ENCODE measurements around the gene HSD11B2.

HSD11B2 gene

GRCh38 chr16:67426950-67427349 is 4.0 kb upstream of the HSD11B2 start:
- Histone ChIP-seq H3K4me2 (ENCODE audit: low read length) (no peak overlapping the region), H3K9me3 (ENCODE audit: low read length) (no peaks in the 10 kb centered on the region), H3K9me2 (ENCODE audit: low read depth, low read length) (no peaks in the 10 kb centered on the region), H4K20me1 (ENCODE audit: insufficient read depth, low read length) (no peaks in the 10 kb centered on the region), H2AFZ (ENCODE audit: low read length) (no peak overlapping the region), H3K27ac (ENCODE audit: low read depth, low read length, poor library complexity, severe bottlenecking) (no peak overlapping the region), H3K36me3 (ENCODE audit: insufficient read depth, low read length) (no peaks in the 10 kb centered on the region), H3K27me3 (ENCODE audit: insufficient read depth, low read length) (peaks cover 20% of the 10 kb centered on the region; the same call in 1 of the 2 replicates), H3K9ac (ENCODE audit: low read length) (no peak overlapping the region), H3K79me2 (ENCODE audit: insufficient read depth, low read length) (no peaks in the 10 kb centered on the region), H3F3A (ENCODE audit: insufficient read depth, low read length) (no peaks in the 10 kb centered on the region), H3K4me1 (ENCODE audit: insufficient read depth, low read length, severe bottlenecking) (peaks cover 11% of the 10 kb centered on the region), H3K4me3 (ENCODE audit: low read depth, low read length, poor library complexity, severe bottlenecking) (no peak overlapping the region)
- TF ChIP-seq EZH2 (IDR thresholded peaks at IDR 0.05; ENCODE audit: borderline replicate concordance, low read length) (no peak), CTCF (IDR thresholded peaks at IDR 0.05; ENCODE audit: low read length) (no peak)

DNA sequence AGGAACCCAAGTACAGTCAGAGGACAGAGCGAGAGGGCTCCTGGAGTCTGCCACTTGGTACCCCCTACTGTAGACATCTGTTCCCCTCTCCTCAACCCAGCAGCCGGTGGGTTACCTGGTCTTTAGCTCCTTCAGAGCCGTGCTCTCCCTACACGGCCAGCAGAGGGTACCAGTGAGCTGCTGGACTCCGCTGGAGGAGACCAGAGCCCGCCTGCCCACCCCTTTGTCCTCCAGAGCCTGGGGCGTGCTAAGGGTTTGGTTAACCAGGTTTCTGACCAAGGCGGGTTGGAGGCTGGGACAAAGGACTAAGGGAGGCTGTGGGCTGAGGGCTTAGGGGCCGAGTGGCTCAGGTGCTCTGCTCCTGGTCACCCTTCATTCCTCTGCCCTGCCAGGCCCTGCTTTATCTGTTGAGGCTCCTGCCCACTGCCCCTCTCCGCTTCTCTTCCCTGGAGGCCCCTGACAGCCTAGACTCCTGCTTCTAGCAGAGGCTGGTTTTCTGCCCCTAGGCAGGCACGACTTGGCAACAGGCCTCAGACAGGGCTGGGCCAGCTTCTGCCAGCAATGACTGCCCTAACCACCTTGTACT is 2.7 kb upstream of the HSD11B2 start:
- Histone ChIP-seq H3K36me3 (ENCODE audit: insufficient read depth, low read length) (no peaks in the 10 kb centered on the region), H3K4me3 (ENCODE audit: low read depth, low read length, poor library complexity, severe bottlenecking) (no peak overlapping the region), H3K27ac (ENCODE audit: low read depth, low read length, poor library complexity, severe bottlenecking) (no peak overlapping the region), H3K9ac (ENCODE audit: low read length) (no peak overlapping the region), H3K9me2 (ENCODE audit: low read depth, low read length) (no peaks in the 10 kb centered on the region), H3K4me1 (ENCODE audit: insufficient read depth, low read length, severe bottlenecking) (peaks cover 11% of the 10 kb centered on the region), H4K20me1 (ENCODE audit: insufficient read depth, low read length) (no peaks in the 10 kb centered on the region), H3K4me2 (ENCODE audit: low read length) (no peak overlapping the region), H2AFZ (ENCODE audit: low read length) (no peak overlapping the region), H3K27me3 (ENCODE audit: insufficient read depth, low read length) (peaks cover 20% of the 10 kb centered on the region; the same call in 1 of the 2 replicates), H3F3A (ENCODE audit: insufficient read depth, low read length) (no peaks in the 10 kb centered on the region), H3K79me2 (ENCODE audit: insufficient read depth, low read length) (no peaks in the 10 kb centered on the region), H3K9me3 (ENCODE audit: low read length) (no peaks in the 10 kb centered on the region)
- TF ChIP-seq EZH2 (IDR thresholded peaks at IDR 0.05; ENCODE audit: borderline replicate concordance, low read length): no peak
- TF ChIP-seq CTCF (IDR thresholded peaks at IDR 0.05; ENCODE audit: low read length): peak; percentile 73

DNA sequence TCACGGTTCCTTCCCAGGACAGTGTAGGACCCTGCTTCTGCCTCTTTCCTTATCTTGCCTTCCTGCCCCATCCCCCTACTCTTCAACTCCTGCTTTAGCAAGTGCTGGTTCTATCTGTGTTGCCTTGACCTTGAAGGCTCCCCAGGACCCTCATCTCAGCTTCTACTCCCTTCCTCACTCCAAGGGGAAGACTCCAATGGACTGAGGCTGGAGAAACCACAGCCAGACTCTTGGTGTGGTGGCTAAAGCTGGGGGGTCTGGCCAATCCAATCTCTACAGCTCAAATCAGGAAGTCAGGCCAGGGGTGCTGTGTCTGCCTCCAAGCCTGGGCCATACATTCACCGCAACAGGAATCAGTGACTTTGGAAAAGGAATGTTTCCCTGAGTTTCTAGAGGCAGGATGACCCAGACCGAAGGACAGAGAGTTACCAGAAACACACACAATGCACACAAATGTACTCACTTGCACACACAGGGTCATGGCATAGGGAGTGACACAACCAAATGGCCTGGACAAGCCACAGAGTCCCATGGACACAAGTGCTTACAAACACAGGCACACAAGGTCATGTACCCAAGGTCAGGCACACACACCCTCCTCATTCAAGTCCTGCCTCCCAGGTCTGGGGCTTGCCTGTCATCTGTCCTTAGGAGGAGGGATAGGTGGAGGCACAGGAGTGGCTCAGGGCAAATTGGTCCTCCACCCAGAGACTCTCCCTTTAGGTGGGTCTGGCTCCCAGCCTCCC is 1.7 kb upstream of the HSD11B2 start:
- Histone ChIP-seq H3K36me3 (ENCODE audit: insufficient read depth, low read length) (no peaks in the 10 kb centered on the region), H2AFZ (ENCODE audit: low read length) (no peak overlapping the region), H3K9me2 (ENCODE audit: low read depth, low read length) (no peaks in the 10 kb centered on the region), H3K27ac (ENCODE audit: low read depth, low read length, poor library complexity, severe bottlenecking) (no peak overlapping the region), H3K4me3 (ENCODE audit: low read depth, low read length, poor library complexity, severe bottlenecking) (no peak overlapping the region), H3K9ac (ENCODE audit: low read length) (no peak overlapping the region), H4K20me1 (ENCODE audit: insufficient read depth, low read length) (no peaks in the 10 kb centered on the region), H3K4me1 (ENCODE audit: insufficient read depth, low read length, severe bottlenecking) (peaks cover 11% of the 10 kb centered on the region), H3K4me2 (ENCODE audit: low read length) (no peak overlapping the region), H3K27me3 (ENCODE audit: insufficient read depth, low read length) (peaks cover 20% of the 10 kb centered on the region; the same call in 1 of the 2 replicates), H3K79me2 (ENCODE audit: insufficient read depth, low read length) (no peaks in the 10 kb centered on the region), H3F3A (ENCODE audit: insufficient read depth, low read length) (no peaks in the 10 kb centered on the region), H3K9me3 (ENCODE audit: low read length) (no peaks in the 10 kb centered on the region)
- TF ChIP-seq EZH2 (IDR thresholded peaks at IDR 0.05; ENCODE audit: borderline replicate concordance, low read length): no peak
- no peak for TF ChIP-seq CTCF (IDR thresholded peaks at IDR 0.05; ENCODE audit: low read length)
